Measurements from ENCODE around the gene PHOX2A. TPM values are rescaled to one million over a fixed set of nuclear protein-coding genes. Genes with fewer than 3 reads are reported as not detected.
A peak's percentile ranks its signal among the peaks of the same experiment; 100 is the strongest.

The PHOX2A gene
- total RNA-seq, 1 donor from 2014 or later: not detected

DNA sequence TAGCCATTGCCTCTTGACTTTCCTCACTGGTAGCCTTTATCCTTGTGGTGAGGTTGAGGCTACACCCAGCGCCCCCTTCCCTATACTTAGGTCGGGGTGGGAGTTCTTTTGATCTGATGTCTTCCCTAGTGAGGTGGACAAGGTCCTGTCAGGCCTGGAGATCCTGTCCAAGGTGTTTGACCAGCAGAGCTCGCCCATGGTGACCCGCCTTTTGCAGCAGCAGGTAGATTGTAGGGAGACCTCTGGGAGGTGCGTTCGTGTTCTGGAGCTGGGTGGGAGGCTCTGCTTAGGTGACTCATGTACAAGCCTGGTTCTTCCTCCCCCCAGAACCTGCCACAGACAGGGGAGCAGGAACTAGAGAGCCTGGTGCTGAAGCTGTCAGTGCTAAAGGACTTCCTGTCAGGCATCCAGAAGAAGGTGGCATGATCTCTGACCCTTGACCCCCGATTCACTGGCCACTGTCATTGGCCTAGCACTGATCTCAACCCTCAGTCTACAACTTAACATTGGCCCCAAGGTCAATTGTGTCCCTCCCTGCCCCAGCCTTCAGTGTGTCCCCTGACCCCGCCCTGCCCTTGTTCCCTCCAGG, 14.5 kb downstream of the PHOX2A start:
- Histone ChIP-seq H4K20me1 (ENCODE audit: insufficient read depth, low read length) (peaks cover 94% of the 10 kb centered on the region), H3K4me1 (ENCODE audit: insufficient read depth, low read length) (peaks cover 22% of the 10 kb centered on the region), H3K27me3 (ENCODE audit: insufficient read depth, low read length) (no peaks in the 10 kb centered on the region), H3K9ac (ENCODE audit: low read length) (no peak overlapping the region), H3K36me3 (ENCODE audit: insufficient read depth, low read length) (peaks cover 35% of the 10 kb centered on the region), H3K79me2 (ENCODE audit: insufficient read depth, low read length) (peaks cover 64% of the 10 kb centered on the region), H2AFZ (ENCODE audit: low read depth, low read length) (no peak overlapping the region), H3K27ac (ENCODE audit: low read depth, low read length) (no peak overlapping the region), H3K4me3 (ENCODE audit: insufficient read depth, low read depth, low read length) (no peak overlapping the region), H3K4me2 (ENCODE audit: low read length) (no peak overlapping the region), H3K9me3 (ENCODE audit: insufficient read depth, low read depth, low read length) (no peaks in the 10 kb centered on the region)
- DNase-seq (ENCODE audit: low read depth) (no peak), FAIRE-seq (no peak)
- Mint-ChIP-seq H3K4me1 (ENCODE audit: low read depth, unreplicated experiment) (peaks cover 14% of the 10 kb centered on the region), H3K27ac (ENCODE audit: unreplicated experiment) (no peak overlapping the region), H3K36me3 (ENCODE audit: low read depth, unreplicated experiment) (peaks cover 22% of the 10 kb centered on the region), H3K9me3 (ENCODE audit: unreplicated experiment) (no peaks in the 10 kb centered on the region), H3K4me3 (ENCODE audit: unreplicated experiment) (peak overlapping the region; percentile 27), H3K27me3 (ENCODE audit: low read depth, unreplicated experiment) (no peaks in the 10 kb centered on the region)
- no peak for TF ChIP-seq EZH2 (IDR thresholded peaks at IDR 0.05; ENCODE audit: insufficient read depth, low read length)
- TF ChIP-seq CTCF (IDR thresholded peaks at IDR 0.05; ENCODE audit: insufficient read depth, low read depth, low read length): no peak

DNA sequence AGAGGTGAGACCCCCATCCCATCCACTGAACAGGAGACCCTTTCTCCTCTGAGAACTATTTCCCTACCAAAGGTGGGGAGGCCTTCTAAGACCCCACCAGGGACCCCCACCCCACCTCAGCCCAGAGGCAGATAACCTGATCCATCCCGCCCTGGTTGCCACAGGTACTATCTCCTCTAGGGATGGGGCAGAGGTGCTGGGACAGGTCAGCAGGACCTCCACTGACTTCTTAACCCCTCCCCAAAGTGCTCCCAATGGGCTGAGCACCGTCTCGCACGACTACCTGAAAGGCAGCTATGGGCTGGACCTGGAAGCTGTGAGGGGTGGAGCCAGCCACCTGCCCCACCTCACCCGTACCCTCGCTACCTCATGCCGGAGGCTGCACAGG, 15.1 kb downstream of the PHOX2A start:
- H3K4me3 ChIP-seq (ENCODE audit: insufficient read depth, low read depth, low read length): no peak overlapping the region
- TF ChIP-seq EZH2 (IDR thresholded peaks at IDR 0.05; ENCODE audit: insufficient read depth, low read length) (no peak), CTCF (IDR thresholded peaks at IDR 0.05; ENCODE audit: insufficient read depth, low read depth, low read length) (no peak)
- H3K79me2 ChIP-seq (ENCODE audit: insufficient read depth, low read length): peaks cover 69% of the 10 kb centered on the region

GRCh38 chr11:72228229-72228843, 15.6 kb downstream of the PHOX2A start:
- Histone ChIP-seq H3K36me3 (ENCODE audit: insufficient read depth, low read length) (peaks cover 28% of the 10 kb centered on the region), H3K27me3 (ENCODE audit: insufficient read depth, low read length) (no peaks in the 10 kb centered on the region), H3K27ac (ENCODE audit: low read depth, low read length) (peak overlapping the region; percentile 7), H3K4me1 (ENCODE audit: insufficient read depth, low read length) (peaks cover 22% of the 10 kb centered on the region), H3K4me2 (ENCODE audit: low read length) (peak overlapping the region; percentile 47), H3K79me2 (ENCODE audit: insufficient read depth, low read length) (peaks cover 69% of the 10 kb centered on the region), H4K20me1 (ENCODE audit: insufficient read depth, low read length) (peaks cover 83% of the 10 kb centered on the region), H3K9me3 (ENCODE audit: insufficient read depth, low read depth, low read length) (no peaks in the 10 kb centered on the region), H3K4me3 (ENCODE audit: insufficient read depth, low read depth, low read length) (no peak overlapping the region), H3K9ac (ENCODE audit: low read length) (no peak overlapping the region), H2AFZ (ENCODE audit: low read depth, low read length) (no peak overlapping the region)
- Mint-ChIP-seq H3K36me3 (ENCODE audit: low read depth, unreplicated experiment) (peaks cover 18% of the 10 kb centered on the region), H3K9me3 (ENCODE audit: unreplicated experiment) (no peaks in the 10 kb centered on the region), H3K4me3 (ENCODE audit: unreplicated experiment) (no peak overlapping the region), H3K27me3 (ENCODE audit: low read depth, unreplicated experiment) (no peaks in the 10 kb centered on the region), H3K4me1 (ENCODE audit: low read depth, unreplicated experiment) (peaks cover 14% of the 10 kb centered on the region), H3K27ac (ENCODE audit: unreplicated experiment) (no peak overlapping the region)
- FAIRE-seq (no peak), DNase-seq (ENCODE audit: low read depth) (no peak)
- TF ChIP-seq EZH2 (IDR thresholded peaks at IDR 0.05; ENCODE audit: insufficient read depth, low read length) (no peak), CTCF (IDR thresholded peaks at IDR 0.05; ENCODE audit: insufficient read depth, low read depth, low read length) (no peak)

More for the DNA sequence above, 15.1 kb downstream of the PHOX2A start:
- H4K20me1 ChIP-seq (ENCODE audit: insufficient read depth, low read length): peaks cover 88% of the 10 kb centered on the region
- Mint-ChIP-seq H3K9me3 (ENCODE audit: unreplicated experiment) (no peaks in the 10 kb centered on the region), H3K4me1 (ENCODE audit: low read depth, unreplicated experiment) (peaks cover 14% of the 10 kb centered on the region), H3K4me3 (ENCODE audit: unreplicated experiment) (peak overlapping the region; percentile 27), H3K27ac (ENCODE audit: unreplicated experiment) (no peak overlapping the region), H3K36me3 (ENCODE audit: low read depth, unreplicated experiment) (peaks cover 18% of the 10 kb centered on the region), H3K27me3 (ENCODE audit: low read depth, unreplicated experiment) (no peaks in the 10 kb centered on the region)
- no peak overlapping the region for H3K9ac ChIP-seq (ENCODE audit: low read length)
- DNase-seq (ENCODE audit: low read depth) (no peak), FAIRE-seq (no peak)
- no peaks in the 10 kb centered on the region for H3K27me3 ChIP-seq (ENCODE audit: insufficient read depth, low read length)
- H3K4me2 ChIP-seq (ENCODE audit: low read length): no peak overlapping the region
- peaks cover 22% of the 10 kb centered on the region for H3K4me1 ChIP-seq (ENCODE audit: insufficient read depth, low read length)
- H3K27ac ChIP-seq (ENCODE audit: low read depth, low read length): no peak overlapping the region
- no peaks in the 10 kb centered on the region for H3K9me3 ChIP-seq (ENCODE audit: insufficient read depth, low read depth, low read length)
- H3K36me3 ChIP-seq (ENCODE audit: insufficient read depth, low read length): peaks cover 32% of the 10 kb centered on the region
- no peak overlapping the region for H2AFZ ChIP-seq (ENCODE audit: low read depth, low read length)
